ENCODE measurements around the gene TFF1. TPM values are rescaled to one million over a fixed set of nuclear protein-coding genes. Genes with fewer than 3 reads are reported as not detected.

Gene TFF1
- total RNA-seq, 1 donor from 2014 or later = 136 TPM

DNA sequence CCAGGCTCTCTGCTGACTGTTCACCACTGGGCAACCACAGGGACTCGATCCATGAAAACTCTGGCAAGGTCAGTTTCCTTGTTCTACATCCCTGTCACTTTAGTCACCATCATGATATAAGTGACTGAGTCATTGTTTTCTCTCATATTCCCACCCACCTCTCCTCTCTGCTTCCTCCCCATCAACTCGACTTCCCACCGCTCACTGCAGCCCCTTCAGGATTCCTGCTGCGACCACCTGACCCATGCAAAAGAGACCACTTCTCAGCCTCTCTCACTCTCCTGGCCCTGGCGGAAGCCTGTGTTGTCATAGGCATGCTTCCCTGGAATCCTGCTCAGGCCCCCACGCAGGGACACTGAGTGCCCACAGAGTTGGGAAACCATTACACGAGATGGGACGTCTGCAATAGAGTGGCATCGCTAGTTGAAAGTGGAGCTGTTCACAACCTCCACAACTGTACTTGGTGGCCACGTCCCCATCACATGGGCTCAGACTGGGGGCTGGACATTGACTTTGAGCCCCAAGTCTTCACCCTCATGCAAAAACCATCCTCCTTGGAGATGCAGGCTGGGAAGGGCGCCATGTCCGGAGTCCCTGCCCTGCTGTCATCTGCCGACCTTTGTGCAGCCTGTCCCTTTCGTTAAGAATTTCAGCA is 13.8 kb downstream of the TFF1 start:
- TF ChIP-seq, protein P1, sequence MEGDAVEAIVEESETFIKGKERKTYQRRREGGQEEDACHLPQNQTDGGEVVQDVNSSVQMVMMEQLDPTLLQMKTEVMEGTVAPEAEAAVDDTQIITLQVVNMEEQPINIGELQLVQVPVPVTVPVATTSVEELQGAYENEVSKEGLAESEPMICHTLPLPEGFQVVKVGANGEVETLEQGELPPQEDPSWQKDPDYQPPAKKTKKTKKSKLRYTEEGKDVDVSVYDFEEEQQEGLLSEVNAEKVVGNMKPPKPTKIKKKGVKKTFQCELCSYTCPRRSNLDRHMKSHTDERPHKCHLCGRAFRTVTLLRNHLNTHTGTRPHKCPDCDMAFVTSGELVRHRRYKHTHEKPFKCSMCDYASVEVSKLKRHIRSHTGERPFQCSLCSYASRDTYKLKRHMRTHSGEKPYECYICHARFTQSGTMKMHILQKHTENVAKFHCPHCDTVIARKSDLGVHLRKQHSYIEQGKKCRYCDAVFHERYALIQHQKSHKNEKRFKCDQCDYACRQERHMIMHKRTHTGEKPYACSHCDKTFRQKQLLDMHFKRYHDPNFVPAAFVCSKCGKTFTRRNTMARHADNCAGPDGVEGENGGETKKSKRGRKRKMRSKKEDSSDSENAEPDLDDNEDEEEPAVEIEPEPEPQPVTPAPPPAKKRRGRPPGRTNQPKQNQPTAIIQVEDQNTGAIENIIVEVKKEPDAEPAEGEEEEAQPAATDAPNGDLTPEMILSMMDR (conservative IDR thresholded peaks at IDR 0.05) = no peak
- H3K9me3 Mint-ChIP-seq = peaks cover 5% of the 10 kb centered on the region
- DNase-seq (ENCODE audit: extremely low spot score, unreplicated experiment) = no peak
- H3K27ac Mint-ChIP-seq = no peak overlapping the region
- H3K4me1 Mint-ChIP-seq (ENCODE audit: unreplicated experiment) = no peaks in the 10 kb centered on the region
- no peaks in the 10 kb centered on the region for H3K36me3 Mint-ChIP-seq
- no peak overlapping the region for H3K4me3 Mint-ChIP-seq
- H3K27me3 Mint-ChIP-seq = peaks cover 3% of the 10 kb centered on the region

DNA sequence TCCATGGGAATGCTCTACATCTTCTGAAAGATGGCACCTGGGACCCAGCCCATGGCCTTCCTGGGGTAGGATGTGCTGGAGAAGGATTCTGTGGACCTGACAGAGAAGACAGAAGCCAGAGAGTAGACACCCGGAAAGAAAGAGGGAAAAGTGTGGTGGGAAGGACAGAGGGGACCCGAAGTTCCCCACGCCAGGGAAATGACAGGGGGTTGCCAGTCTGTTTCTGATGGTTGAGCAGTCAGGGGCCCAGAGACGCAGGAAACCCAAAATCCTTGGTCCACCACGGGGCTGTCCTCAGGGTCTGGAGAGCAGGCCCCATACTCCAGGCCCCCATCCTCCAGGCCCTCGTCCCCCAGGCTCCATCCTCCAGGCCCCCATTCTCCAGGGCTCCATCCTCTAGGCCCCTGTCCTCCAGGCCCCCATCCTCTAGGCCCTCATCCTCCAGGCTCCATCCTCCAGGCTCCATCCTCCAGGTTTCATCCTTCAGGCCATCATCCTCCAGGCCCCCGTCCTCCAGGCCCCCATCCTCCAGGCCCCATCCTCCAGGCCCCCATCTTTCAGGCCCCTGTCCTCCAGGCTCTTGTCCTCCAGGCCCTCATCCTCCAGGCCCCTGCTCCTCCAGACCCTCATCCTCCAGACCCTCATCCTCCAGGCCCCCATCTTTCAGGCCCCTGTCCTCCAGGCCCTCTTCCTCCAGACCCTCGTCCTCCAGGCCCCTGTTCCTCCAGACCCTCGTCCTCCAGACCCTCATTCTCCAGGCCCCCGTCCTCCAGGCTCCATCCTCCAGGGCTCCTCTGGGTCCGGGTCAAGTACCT is 14.5 kb downstream of the TFF1 start:
- peaks cover 5% of the 10 kb centered on the region for H3K9me3 Mint-ChIP-seq
- H3K27me3 Mint-ChIP-seq = peaks cover 3% of the 10 kb centered on the region
- TF ChIP-seq, protein P1 (conservative IDR thresholded peaks at IDR 0.05) = no peak
- no peak overlapping the region for H3K27ac Mint-ChIP-seq
- no peaks in the 10 kb centered on the region for H3K4me1 Mint-ChIP-seq (ENCODE audit: unreplicated experiment)
- no peaks in the 10 kb centered on the region for H3K36me3 Mint-ChIP-seq
- no peak overlapping the region for H3K4me3 Mint-ChIP-seq
- peak; percentile 52 for DNase-seq (ENCODE audit: extremely low spot score, unreplicated experiment)

DNA sequence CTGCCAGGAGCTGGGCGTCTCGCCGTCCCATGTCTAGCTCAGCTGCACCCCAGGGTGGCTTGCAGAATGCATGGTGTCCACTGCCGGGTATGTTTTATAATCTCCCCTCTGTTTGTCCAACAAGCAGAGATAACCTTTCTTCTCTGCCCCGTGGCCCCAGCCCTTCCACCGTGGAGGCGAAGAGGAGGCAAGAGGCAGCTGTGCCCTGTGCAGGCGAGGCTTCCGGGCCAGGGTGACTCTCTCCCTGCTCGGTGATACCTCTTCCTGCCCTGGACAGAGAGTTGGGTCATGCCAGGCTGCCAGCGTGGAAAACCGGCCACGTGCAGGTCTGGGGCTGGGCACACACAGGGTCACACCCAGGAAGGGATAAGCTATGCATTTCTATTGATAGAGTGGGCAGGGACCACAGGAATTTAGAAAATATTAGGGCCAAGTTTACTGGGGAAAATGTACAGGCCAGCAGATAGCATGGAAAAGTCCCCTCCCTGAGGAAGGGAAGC is 15.4 kb downstream of the TFF1 start, which contains the start of gene TFF2:
TFF2 (minus strand) TSS at position 68 of the 500 bp plus-strand sequence; CDS start at position 31, 37 bp downstream.
- peak; percentile 66 for DNase-seq (ENCODE audit: extremely low spot score, unreplicated experiment)
- H3K27ac Mint-ChIP-seq = no peak within 1 kb of the TSS
- no peaks in the 10 kb centered on the region for H3K36me3 Mint-ChIP-seq
- no peak within 1 kb of the TSS for H3K4me3 Mint-ChIP-seq
- H3K9me3 Mint-ChIP-seq = peaks cover 5% of the 10 kb centered on the region
- TF ChIP-seq, protein P1 (conservative IDR thresholded peaks at IDR 0.05) = no peak
- H3K27me3 Mint-ChIP-seq = peaks cover 3% of the 10 kb centered on the region
- no peaks in the 10 kb centered on the region for H3K4me1 Mint-ChIP-seq (ENCODE audit: unreplicated experiment)

DNA sequence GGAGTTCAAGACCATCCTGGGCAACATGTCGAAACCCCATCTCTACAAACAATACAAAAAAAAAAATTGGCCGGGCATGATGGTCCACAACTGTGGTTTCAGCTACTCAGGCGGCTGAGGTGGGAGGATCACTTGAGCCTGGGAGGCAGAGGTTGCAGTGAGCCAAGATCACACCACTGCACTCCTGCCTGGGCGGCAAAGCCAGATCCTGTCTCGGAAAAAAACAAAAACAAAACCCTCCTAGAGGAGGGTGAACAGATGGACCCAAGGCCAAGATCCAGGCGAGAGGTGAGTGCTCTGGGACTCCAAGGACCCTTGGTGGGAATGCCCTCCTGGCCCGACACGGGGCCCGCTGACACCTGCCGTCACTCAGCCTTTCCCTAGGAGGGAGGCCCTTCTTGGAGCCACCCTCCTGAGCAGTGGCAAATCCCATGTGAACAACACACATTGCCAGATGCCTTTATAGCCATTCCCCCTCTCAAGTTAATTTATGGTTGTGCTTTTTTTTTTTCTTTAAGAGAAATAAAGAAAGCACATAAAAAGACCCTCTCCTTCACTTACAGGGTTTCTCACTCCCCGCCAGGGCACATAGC is 15.9 kb downstream of the TFF1 start:
- Mint-ChIP-seq H3K27me3 (peaks cover 3% of the 10 kb centered on the region), H3K36me3 (no peaks in the 10 kb centered on the region), H3K27ac (no peak overlapping the region), H3K4me3 (no peak overlapping the region), H3K9me3 (peaks cover under 1% of the 10 kb centered on the region), H3K4me1 (ENCODE audit: unreplicated experiment) (no peaks in the 10 kb centered on the region)
- TF ChIP-seq, protein P1 (conservative IDR thresholded peaks at IDR 0.05) = no peak
- peak; percentile 20 for DNase-seq (ENCODE audit: extremely low spot score, unreplicated experiment)

DNA sequence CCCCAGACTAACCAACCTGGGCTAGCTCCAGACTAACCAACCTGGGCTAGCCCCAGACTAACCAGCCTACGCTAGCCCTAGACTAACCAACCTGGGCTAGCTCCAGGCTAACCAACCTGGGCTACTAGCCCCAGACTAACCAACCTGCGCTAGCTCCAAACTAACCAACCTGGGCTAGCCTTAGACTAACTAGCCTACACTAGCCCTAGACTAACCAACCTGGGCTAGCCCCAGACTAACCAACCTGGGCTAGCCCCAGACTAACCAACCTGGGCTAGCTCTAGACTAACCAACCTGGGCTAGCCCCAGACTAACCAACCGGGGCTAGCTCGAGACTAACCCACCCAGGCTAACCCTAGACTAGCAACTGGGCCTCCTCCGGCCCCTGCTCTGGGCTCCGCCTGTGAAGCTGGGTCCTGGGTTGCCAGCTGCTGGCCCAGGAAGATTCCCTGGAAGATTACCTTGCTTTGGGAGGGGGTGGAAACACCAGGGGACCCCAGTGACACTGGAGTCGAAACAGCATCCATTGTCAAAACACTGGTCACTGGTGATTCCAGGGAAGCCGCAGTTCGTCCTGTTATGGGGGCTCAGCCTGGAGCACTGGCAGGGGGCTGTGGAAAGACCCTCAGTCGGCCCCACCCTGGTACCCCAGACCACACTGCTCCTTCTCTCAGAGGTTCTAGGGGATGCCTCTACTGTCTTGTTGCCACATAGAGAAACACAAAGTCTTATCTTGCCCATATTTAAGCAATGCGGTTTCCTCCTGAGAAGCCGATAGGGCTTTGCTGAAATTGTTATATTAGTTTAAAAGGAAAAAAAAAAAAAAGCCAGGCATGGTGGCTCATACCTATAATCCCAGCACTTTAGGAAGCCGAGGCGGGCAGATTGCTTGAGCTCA is 16.7 kb downstream of the TFF1 start:
- H3K4me3 Mint-ChIP-seq = no peak overlapping the region
- H3K36me3 Mint-ChIP-seq = no peaks in the 10 kb centered on the region
- no peak overlapping the region for H3K27ac Mint-ChIP-seq
- peak; percentile 48 for DNase-seq (ENCODE audit: extremely low spot score, unreplicated experiment)
- peaks cover 3% of the 10 kb centered on the region for H3K27me3 Mint-ChIP-seq
- no peaks in the 10 kb centered on the region for H3K4me1 Mint-ChIP-seq (ENCODE audit: unreplicated experiment)
- TF ChIP-seq, protein P1 (conservative IDR thresholded peaks at IDR 0.05) = no peak
- no peaks in the 10 kb centered on the region for H3K9me3 Mint-ChIP-seq
